Epithelial cell of proximal tubule (primary cell): ENCODE results near the gene FBXO45. TPM values are rescaled to one million over a fixed set of nuclear protein-coding genes. Genes with fewer than 3 reads are reported as not detected.

Source experiments
- DNase-seq: peaks from one replicate; pipeline ENCODE4 v3.0.0-alpha.2; 2011; ENCODE audit warnings: low read depth
- H3K4me3 ChIP-seq: 2 replicates; pipeline ENCODE4 v1.5.1; 2011; ENCODE audit warnings: low read depth, mild to moderate bottlenecking, low read length
- total RNA-seq: library from RNA; depleted of rRNA; stranded (reverse); fragments of >200 nt; gene quantifications from 2 replicates; pipeline ENCODE4 v1.2.3, GENCODE V29; 2015
- TF ChIP-seq, protein P1 (sequence below): conservative IDR thresholded peaks from 2 replicates; pipeline ENCODE4 v1.5.1; 2012; ENCODE audit warnings: low read depth, mild to moderate bottlenecking, low read length

FBXO45 gene
- total RNA-seq, 1 donor from 2014 or later = 7.8 TPM

DNA sequence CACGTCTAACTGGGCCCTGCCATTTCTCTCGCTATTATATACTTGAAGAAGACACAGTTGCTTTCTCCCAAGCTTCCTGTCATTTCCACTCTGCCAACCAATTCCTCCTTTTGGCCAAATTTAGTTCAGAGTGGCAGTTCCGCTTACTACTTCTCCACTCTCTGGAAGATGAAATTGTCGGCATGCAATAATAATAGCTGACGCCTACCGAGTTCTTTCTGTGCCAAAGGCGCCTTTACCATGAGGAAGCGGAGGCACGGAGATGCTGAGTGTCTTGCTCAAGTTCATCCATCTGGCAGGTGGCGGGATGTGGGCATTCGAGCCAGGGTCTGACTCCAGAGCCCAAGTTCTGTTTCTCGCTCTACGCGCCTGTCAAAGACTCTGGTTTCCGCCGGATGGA is 56.4 kb downstream of the FBXO45 start:
- DNase-seq = no peak
- TF ChIP-seq, protein P1, sequence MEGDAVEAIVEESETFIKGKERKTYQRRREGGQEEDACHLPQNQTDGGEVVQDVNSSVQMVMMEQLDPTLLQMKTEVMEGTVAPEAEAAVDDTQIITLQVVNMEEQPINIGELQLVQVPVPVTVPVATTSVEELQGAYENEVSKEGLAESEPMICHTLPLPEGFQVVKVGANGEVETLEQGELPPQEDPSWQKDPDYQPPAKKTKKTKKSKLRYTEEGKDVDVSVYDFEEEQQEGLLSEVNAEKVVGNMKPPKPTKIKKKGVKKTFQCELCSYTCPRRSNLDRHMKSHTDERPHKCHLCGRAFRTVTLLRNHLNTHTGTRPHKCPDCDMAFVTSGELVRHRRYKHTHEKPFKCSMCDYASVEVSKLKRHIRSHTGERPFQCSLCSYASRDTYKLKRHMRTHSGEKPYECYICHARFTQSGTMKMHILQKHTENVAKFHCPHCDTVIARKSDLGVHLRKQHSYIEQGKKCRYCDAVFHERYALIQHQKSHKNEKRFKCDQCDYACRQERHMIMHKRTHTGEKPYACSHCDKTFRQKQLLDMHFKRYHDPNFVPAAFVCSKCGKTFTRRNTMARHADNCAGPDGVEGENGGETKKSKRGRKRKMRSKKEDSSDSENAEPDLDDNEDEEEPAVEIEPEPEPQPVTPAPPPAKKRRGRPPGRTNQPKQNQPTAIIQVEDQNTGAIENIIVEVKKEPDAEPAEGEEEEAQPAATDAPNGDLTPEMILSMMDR = no peak
- no peak overlapping the region for H3K4me3 ChIP-seq

- no peak for DNase-seq
- TF ChIP-seq, protein P1 = no peak
- no peak overlapping the region for H3K4me3 ChIP-seq
These were observed 56.9 kb downstream of the FBXO45 start for GRCh38 chr3:196625331-196625730.

DNA sequence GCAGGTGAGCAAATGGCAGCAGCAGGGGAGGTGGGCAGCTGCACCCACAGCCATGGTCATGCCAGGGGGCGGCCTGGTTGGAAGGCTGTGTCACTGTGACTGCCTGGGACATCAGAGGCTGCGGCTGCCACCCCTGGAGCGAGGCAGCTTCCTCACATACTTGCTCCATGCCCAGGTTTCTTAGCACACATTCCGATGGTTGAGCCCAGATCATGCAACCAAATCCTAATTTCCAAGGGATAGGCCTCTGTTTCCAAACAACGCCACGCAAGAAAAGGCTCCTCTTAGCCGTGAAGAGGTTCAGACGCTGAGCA is 59.4 kb downstream of the FBXO45 start:
- DNase-seq = no peak
- no peak overlapping the region for H3K4me3 ChIP-seq
- TF ChIP-seq, protein P1 = no peak

DNA sequence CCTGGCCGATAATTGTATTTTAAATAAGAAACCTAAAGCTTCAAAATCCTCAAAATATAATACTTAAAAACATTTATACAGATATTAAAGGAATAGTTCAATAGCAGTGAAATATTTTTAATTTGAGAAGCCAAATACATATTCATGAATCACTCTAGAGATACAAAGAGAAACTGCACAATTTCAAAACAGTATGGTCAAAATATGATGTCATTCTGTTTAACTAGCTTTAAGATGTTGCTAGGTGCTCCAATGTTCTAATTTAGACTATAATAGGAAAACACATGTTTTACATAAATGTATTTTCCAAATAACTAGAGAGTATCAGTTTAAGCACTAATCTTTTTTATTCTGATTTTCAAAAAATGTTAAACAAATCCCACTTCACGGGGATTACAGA is 60.8 kb downstream of the FBXO45 start:
- TF ChIP-seq, protein P1 = no peak
- H3K4me3 ChIP-seq = no peak overlapping the region
- DNase-seq = no peak

GRCh38 chr3:196631682-196632045 is 63.2 kb downstream of the FBXO45 start:
- no peak for DNase-seq
- TF ChIP-seq, protein P1 = no peak
- peak overlapping the region; percentile 79 for H3K4me3 ChIP-seq

- peak overlapping the region; percentile 79 for H3K4me3 ChIP-seq
- no peak for DNase-seq
- TF ChIP-seq, protein P1 = peak; percentile 20
These were observed 63.7 kb downstream of the FBXO45 start for GRCh38 chr3:196632046-196632751.

DNA sequence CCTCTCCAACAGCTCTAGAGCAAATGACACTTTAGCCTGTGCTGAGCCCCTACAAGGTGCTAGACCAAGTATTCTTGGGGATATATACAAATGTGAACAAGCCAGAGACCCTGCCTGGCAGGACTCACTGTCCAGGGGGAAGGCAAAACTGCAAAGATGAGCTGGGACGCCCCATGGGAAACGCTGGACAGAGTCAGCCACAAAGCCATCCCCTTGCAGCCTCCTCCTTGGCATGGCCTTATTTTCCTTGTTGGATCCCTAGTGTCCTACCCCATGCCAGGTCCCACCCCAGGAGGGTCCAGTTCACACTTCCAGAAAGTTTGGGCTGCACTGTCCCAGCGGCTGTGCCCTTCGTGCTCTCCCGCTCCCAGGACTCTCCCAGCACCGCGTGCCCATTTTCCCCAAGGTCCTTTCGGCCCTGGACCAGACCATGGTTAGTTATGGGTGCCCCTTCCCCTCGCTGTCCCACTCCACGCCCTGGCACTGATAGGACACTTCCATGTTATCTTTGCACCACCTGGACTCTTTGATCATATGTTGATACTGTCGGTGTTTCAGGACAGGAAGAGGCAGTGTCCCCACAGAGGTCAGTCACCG is 65.2 kb downstream of the FBXO45 start:
- TF ChIP-seq, protein P1 = no peak
- no peak for DNase-seq
- no peak overlapping the region for H3K4me3 ChIP-seq
